NCI-H82 treated with DMSO at 0.1 percent for 48 hours (cell line): ENCODE measurements around the gene CLOCK.

Experiments
- DNase-seq: peaks from one replicate; lab custom pipeline; 2025; ENCODE audit not compliant: unreplicated experiment; lab: John Stamatoyannopoulos, UW

The CLOCK gene

GRCh38 chr4:55431710-55432336 lies 114.9 kb downstream of the CLOCK start:
- no peak for DNase-seq

DNA sequence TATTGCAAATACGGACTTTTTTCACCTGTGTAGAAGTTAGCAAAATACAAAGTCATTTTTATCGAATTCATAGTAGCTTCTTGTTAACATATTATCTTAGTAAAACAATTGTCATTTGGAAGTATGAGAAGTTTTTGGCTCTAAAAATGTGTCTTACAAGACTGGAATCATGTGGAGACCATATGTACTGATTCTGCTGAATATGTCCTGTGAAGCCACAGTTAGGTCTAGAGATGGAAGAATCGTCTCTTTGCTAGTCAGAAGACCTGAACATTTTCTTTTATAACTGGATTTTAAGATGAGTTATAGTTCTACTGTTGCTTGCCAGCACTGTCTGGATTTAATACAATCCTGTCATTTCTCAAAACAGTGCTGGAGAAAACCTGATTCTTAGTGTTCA lies 121.9 kb downstream of the CLOCK start:
- no peak for DNase-seq

DNA sequence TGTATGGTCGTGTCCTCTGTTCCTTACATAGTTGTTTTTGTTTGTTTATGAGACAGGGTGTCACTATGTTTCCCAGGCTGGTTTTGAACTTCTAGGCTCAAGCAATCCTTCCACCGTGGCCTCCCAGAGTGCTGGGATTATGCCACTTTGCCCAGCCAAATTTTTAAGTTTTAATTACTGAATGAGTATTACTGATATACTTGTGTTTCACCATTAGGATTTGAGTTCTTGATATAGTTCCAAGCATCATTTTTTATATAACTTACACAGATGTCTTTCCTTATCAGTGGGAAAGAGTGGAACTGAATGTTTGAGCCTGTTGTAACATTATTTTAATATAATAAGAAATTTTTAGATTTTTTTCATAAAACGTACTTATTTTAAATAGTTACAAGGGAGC lies 130.5 kb downstream of the CLOCK start:
- no peak for DNase-seq

DNA sequence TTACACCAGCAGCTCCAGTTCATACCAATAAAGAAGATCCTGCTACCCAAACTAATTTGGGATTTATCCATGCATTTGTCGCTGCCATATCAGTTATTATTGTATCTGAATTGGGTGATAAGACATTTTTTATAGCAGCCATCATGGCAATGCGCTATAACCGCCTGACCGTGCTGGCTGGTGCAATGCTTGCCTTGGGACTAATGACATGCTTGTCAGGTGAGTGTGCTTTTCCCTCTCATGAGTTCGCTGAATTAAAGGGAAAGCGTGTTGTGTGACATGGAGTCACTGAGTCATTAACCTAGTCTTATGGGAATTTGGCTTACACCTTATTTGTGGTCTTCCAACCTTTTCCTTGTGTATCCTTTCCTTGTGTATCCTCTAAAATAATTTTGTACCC lies 135.1 kb downstream of the CLOCK start:
- DNase-seq: no peak

- DNase-seq: no peak
Observed at GRCh38 chr4:55410431-55410830, 136.3 kb downstream of the CLOCK start.

DNA sequence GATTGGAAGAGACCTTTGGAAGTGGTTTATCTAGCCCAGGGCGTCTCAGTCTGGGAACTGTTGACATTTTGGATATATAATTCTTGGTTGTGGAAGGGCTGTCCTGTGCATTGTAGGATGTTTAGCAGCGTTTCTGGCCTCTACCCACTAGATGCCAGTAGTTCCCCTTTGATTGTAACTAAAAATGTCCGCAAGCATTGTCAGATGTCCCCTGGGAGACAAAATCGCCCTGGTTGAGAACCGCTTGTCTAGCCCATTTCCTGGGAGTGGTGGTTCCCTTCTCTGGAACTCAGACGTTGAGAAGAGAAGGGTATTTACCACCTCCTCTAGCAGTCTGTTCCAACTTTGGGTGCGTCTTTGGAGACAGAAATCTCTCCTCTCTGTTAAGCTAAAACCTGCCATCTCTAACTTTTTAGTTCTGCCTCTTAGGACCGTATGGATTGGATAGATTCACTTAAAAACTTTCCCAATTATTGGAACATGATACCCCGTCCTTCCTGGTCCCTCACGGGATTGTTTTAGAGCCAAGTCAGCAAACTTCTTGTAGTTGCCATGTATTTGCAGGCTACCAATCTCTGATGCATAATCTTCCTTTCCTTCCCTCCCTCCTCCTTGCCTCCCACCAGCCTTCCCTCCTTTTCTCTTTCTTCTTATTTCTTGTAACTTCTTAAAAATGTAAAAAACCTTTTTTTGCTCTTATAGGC lies 137.1 kb downstream of the CLOCK start:
- no peak for DNase-seq

DNA sequence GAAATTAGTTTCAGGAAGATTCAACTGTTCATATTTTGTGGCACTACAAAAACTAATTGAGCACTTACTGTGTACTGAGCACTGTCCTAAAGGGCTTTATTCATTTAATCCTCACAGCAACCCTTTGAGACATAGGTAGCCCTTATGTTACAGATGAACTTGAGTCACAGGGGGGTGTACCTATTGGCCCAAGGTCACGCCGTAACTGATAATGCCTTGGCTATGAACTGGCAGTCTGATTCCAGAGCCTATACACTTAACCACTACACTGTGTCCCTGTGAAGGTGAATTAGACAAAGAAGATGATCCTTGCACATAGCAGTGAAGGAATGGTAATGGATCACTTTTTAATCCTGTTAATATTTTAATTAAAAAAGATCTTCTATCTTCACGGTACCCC lies 138.9 kb downstream of the CLOCK start:
- no peak for DNase-seq

DNA sequence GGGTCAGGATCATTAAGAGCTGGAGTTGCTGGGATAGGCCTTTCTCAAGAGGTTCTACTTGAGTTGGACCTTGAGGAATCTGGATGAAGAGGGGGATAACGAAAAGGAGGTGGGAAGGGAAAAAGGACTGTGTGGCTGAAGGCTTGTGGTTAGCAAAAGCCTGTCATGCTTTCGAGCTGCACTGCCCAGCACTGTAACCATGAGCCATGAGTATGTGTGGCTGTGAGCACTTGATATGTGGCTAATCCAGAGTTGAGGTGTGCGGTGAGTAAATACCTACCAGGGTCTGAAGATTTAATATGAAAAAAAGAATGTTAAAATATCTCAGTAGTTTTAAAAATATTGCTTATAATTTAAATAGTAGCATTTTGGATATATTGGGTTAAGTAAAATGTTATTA lies 139.6 kb downstream of the CLOCK start:
- no peak for DNase-seq

DNA sequence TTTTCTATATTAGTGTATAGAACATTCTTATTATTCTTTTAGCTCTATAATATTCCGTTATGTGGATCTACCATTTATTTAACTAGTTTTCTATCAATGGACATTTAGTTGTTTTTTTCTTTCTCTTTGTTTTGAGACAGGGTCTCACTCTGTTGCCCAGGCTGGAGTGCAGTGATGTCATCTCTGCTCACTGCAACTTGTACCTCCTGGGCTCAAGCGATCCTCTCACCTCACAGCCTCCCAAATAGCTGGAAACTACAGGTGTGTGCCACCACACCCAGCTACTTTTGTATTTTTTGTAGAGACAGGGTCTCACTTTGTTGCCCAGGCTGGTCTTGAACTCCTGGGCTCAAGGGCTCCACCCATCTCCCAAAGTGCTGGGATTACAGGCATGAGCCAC lies 140.2 kb downstream of the CLOCK start:
- DNase-seq: no peak

DNA sequence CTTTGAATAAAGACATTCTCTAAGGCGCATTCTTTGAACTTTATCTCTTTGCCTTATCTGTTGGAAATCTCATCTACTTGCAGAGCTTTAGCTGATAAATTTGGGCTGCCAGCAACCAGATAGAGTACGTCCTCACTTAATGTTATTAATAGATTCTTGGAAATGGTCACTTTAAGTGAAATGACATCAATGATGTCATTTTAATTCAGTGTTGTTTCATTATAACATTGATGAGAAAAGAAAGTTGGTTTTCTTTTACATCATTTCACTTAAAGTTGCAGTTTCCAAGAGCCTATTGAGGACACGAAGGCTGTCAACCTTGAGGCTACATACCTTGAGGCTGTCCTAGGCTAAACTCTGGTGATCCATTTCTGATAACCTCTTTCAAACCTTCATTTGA lies 141.6 kb downstream of the CLOCK start:
- DNase-seq: no peak

DNA sequence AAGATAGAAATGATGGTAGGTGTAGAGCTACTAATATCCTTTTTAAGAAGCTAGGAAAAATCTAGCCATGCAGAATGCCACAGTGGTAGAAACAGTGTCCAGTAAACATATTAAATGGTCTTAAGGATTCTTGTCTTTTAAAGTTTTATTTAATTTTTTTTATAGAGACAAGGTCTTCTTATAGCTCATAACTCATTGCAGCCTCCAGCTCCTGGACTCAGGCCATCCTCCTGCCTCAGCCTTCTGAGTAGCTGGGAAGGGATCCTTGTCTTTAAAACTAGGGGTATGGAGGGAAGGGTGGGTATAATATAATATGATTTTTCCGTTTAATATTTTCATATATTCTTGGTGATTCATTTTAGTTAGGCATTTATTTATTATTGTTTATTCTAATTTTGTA lies 147.1 kb downstream of the CLOCK start:
- DNase-seq: no peak

GRCh38 chr4:55398966-55399365 lies 147.7 kb downstream of the CLOCK start:
- peak; percentile 75 for DNase-seq

DNA sequence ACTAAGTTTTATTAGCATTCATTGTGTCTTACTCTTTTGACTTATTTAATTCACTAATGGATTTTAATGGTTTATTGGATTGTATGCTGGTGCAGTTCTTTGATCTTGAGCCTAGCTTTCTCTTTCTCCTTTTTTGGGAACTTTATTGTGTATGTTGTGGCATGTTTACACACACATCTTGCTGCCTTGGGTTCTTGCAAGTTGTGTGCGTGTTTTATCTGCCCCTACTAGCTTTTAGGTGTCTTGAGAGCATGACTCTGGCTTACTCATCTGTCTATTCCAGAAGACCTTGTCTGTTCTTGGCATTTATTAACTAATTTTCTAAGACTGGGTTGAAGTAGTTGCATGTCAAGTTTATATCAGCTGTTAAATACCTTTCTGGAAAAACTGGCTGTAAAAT lies 148.2 kb downstream of the CLOCK start:
- peak; percentile 47 for DNase-seq

GRCh38 chr4:55397520-55398321 lies 149.0 kb downstream of the CLOCK start:
- DNase-seq: no peak

DNA sequence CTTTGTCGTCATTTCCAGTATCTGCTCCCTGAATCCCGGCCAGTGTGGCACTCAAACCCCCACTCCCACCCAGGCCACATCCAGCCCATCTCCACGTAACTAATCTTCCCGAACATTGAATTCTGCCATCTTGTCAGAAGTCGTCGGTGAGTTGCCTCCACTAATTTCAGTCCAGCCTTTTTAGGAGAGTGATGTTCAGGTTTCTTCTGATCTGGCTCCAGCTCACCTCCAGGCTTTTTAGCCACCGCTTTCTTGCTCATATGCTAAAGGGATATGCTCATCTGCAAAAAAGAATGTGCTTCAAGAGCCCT lies 149.6 kb downstream of the CLOCK start:
- no peak for DNase-seq

DNA sequence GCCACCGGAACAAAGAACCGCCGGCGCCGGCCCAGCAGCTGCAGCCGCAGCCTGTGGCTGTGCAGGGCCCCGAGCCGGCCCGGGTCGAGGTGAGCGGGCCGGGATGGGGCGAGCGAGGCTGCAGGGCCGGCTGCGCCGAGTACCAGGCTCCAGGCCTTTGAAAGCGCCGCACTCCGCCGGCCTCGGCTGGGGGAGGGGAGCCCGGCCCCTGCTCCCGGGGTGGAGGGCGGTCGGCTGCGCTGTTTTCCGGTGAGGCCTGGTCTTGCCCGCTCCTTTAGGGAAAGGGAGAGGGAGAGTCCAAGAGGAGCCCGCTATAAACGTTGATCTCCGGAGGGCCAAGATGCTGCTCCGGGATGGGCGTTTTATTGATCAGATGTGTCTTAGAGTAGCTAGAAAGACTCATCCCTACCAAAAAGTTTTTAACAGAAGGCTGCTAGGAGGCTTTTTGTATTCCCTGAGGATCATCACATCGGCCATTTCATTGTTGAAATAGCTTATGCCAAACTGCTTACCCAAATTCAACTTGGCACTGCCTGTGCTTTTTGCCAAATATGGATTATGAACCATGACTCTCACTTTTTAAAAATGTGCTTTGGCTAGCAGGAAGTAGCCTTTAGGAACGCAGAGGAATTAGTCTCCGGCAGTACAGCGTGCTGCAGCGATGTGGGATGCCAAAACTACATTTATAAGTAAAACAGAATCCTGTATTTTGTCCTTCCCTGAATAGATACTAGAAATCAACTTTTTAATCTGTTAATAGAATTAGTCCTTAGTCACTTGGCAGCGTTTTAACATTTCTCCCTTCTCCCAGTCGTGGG lies 150.2 kb downstream of the CLOCK start:
- DNase-seq: peak; percentile 10

DNA sequence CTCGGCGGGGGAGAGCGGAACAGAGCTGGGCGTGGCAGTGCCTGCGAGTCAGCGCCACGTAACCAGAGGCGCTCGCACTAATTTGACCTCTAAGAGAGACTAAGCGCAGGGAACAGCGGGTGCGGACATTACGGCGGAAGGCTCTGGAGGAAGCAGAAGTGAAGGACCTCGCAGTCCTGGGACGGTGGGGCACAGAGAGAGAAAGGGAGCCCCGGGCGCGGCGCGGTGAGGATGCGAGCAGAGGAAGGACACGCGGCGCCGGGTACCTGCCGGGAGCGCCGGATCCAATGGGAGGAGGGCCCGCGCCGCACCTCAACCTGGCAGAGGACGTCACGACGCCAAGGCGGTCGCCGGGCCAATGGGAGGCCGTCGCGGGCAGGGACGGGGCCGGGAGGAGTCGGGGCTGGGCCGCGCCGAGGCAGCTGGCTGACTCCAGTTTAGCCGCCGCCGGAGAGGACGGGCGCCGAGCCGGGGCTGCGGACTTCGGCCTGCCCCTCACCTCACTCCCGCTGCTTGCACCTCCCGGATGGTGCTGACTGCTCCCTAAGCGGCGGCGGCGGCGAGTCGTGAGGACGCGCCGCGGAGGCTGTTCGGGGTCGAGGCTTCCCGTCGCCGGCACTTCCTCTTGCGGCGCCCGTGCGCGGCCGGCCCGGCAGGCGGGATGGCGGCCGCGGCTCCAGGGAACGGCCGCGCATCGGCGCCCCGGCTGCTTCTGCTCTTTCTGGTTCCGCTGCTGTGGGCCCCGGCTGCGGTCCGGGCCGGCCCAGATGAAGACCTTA lies 151.0 kb downstream of the CLOCK start, which contains the start of gene TMEM165:
Gene TMEM165 (plus strand): TSS at position 429 of the 779 bp plus-strand sequence. CDS start 233 bp downstream, at position 662.
- DNase-seq: peak; percentile 61

DNA sequence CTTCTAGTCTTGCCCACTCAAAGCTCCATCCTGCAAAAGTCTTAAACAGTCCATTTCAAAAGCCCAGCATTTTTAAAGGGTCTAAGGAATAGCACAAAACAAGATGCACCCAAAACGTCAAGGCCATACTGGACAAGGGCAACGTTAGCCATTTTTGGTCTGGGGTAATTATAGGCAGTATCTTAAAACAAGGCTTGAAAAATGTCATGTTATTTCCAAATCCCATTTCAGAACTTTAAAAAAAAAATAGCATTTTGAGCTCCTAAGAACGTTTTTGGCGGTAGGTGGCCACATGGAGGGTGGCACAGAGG lies 151.5 kb downstream of the CLOCK start:
- DNase-seq: no peak

DNA sequence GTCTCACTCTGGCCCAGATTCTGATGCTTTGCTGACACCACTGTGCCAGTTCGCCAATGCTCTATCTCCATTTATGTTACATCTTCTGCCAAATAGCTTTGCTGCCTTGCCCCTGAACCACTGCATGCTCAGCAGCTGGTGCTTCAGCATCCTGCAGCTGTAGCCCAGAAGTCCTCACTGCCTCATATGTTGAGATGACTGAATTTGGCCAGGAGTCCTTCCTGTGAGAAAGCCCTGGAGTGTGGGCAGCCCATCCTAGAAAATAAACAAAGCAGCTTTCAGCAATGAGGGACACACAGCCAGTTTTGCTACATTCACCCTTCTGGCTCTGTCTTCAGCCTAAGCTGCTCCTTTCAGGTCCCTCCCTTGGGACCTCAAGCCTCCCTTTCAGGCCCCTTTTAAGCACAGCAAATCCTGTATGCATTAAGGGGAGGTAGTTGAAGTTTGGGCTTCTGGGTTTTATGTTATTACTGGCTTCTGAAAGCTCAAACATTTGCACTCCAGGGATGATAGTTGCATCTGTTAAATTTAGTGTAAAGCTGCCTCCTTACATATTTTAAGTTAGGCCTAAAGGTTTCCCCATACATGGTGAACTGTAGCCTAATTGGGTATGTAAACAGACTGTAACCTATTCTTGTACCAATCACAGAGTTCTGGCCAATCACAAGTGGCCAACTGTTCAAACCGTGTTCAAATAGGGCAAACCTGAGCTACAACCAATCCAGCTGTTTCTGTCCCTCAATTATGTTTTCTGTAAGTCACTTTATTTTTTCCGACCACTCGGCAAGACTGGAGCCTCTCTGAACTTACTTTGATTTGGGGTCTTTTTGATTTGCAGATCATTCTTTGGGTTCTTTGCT lies 153.0 kb downstream of the CLOCK start:
- DNase-seq: peak; percentile 52

GRCh38 chr4:55386840-55387239 lies 159.9 kb downstream of the CLOCK start:
- DNase-seq: no peak
